CD4-positive, alpha-beta T cell treated with Interferon gamma for 1 hour (primary cell): ENCODE data around the gene ZNF891.

Experiments
- DNase-seq: peaks from one replicate; pipeline ENCODE4 v3.0.0-alpha.2; 2020

The ZNF891 gene

DNA sequence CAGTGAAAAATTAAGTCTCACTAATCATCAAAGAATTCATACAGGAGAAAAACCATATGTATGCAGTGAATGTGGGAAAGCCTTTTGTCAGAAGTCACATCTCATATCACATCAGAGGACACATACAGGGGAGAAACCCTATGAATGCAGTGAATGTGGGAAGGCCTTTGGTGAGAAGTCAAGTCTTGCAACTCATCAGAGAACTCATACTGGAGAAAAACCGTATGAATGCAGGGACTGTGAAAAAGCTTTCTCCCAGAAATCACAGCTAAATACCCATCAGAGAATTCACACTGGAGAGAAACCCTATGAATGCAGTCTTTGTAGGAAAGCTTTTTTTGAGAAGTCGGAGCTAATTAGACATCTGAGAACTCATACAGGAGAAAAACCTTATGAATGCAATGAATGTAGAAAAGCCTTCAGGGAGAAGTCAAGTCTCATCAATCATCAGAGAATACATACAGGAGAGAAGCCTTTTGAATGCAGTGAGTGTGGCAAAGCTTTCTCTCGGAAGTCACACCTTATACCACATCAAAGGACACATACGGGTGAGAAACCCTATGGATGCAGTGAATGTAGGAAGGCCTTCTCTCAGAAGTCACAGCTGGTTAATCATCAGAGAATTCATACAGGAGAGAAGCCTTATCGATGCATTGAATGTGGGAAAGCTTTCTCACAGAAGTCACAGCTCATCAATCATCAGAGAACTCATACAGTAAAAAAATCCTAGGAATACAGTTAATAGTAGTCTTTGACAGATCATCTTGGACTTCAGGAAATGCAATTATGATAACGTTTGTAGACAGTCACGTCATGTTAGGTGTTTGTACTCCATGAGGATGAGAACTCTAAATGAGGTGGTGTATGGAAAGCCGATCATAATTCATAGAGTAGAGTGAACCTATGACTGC lies 71.6 kb downstream of the ZNF891 start:
- no peak for DNase-seq

- no peak for DNase-seq
Observed at GRCh38 chr12:133057446-133057845, 72.6 kb downstream of the ZNF891 start.
